Right atrium auricular region (tissue), 2 donors: ENCODE results near the gene LEMD2. TPM values are rescaled to one million over a fixed set of nuclear protein-coding genes. Genes with fewer than 3 reads are reported as not detected.

Source experiments
- DNase-seq: peaks from one replicate; pipeline ENCODE4 v3.0.0-alpha.2; 2019; ENCODE audit warnings: low spot score
- H3K27ac ChIP-seq, 2 donors: fragments of 200-600 bp; sonication (generic); 1 replicate in 1 of 2; 2 replicates in 1 of 2; pipeline ENCODE4 v1.5.1; 2016 to 2019
- H3K27me3 ChIP-seq, 2 donors: fragments of 200-600 bp; sonication (generic); one replicate each; pipeline versions ENCODE4 v1.5.1 to v1.6.0; 2017 to 2019
- H3K36me3 ChIP-seq: fragments of 200-600 bp; sonication (generic); one replicate; pipeline ENCODE4 v1.5.1; 2016
- H3K4me1 ChIP-seq, 2 donors: fragments of 200-600 bp; sonication (generic); one replicate each; pipeline versions ENCODE4 v1.5.1 to v1.6.0; 2017 to 2019
- H3K4me3 ChIP-seq, 2 donors: fragments of 200-600 bp; sonication (generic); 1 replicate in 1 of 2; 2 replicates in 1 of 2; pipeline ENCODE4 v1.5.1; 2017 to 2019; ENCODE audit warnings: mild to moderate bottlenecking in 1 of 2, moderate library complexity in 1 of 2
- H3K9me3 ChIP-seq, 2 donors: fragments of 200-600 bp; sonication (generic); one replicate each; pipeline ENCODE4 v1.5.1; 2019
- CTCF ChIP-seq, 2 donors: fragments of 200-600 bp; sonication (generic); IDR thresholded peaks; one replicate each; pipeline ENCODE4 v1.5.1; 2019; ENCODE audit warnings: antibody characterized with exemption in 2 of 2
- total RNA-seq, 2 donors: library from RNA; depleted of rRNA; stranded (reverse); fragments of >200 nt; gene quantifications; one replicate each; pipeline ENCODE4 v1.1.0, GENCODE V29; 2016

The LEMD2 gene
- total RNA-seq, 2 donors from 2014 or later, result 25.9 to 28.1 TPM

GRCh38 chr6:33807606-33808005 is 18.7 kb upstream of the LEMD2 start:
- TF ChIP-seq CTCF (IDR thresholded peaks at IDR 0.05), result no peak
- Histone ChIP-seq H3K4me1 (no peaks in the 10 kb centered on the region), H3K36me3 (no peaks in the 10 kb centered on the region), H3K27me3 (no peaks in the 10 kb centered on the region), H3K27ac (no peak overlapping the region), H3K4me3 (no peak overlapping the region), H3K9me3 (no peaks in the 10 kb centered on the region)
- no peak for DNase-seq

DNA sequence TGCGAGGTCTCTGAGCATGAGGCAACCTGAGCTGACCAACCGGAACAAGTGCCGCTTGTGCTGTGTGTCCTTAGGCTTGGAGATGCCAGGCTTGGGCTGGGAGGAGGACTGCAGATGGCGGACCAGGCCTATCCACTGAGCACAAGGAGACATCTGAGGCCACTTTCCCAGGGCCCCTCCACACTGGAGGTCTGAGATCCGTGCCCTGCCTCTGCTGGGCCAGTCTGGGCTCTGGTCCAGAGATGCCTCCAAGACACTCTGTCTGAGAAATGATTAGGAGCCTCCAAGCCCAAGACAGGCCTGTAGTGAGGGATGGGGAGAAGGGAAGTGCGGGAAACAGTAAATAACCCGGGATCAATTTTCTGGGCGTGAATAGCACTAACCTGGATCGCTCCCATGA is 17.9 kb upstream of the LEMD2 start:
- TF ChIP-seq CTCF (IDR thresholded peaks at IDR 0.05), result no peak
- Histone ChIP-seq H3K36me3 (no peaks in the 10 kb centered on the region), H3K4me1 (no peaks in the 10 kb centered on the region), H3K27ac (no peak overlapping the region), H3K27me3 (no peaks in the 10 kb centered on the region), H3K9me3 (no peaks in the 10 kb centered on the region), H3K4me3 (no peak overlapping the region)
- DNase-seq, result no peak

GRCh38 chr6:33803571-33804053 is 14.7 kb upstream of the LEMD2 start, which contains the start of gene MLN:
MLN (minus strand) TSS chr6:33804003; CDS start chr6:33801163, 2,840 bp downstream.
- Histone ChIP-seq H3K27ac (no peak within 1 kb of the TSS), H3K4me1 (no peaks in the 10 kb centered on the region), H3K36me3 (no peaks in the 10 kb centered on the region), H3K27me3 (no peaks in the 10 kb centered on the region), H3K9me3 (no peaks in the 10 kb centered on the region), H3K4me3 (no peak within 1 kb of the TSS)
- no peak for DNase-seq
- no peak for TF ChIP-seq CTCF (IDR thresholded peaks at IDR 0.05)

- H3K36me3 ChIP-seq, result no peaks in the 10 kb centered on the region
- H3K9me3 ChIP-seq, result no peaks in the 10 kb centered on the region
- DNase-seq, result no peak
- no peak overlapping the region for H3K4me3 ChIP-seq
- H3K4me1 ChIP-seq, result no peaks in the 10 kb centered on the region
- H3K27ac ChIP-seq, result no peak overlapping the region
- H3K27me3 ChIP-seq, result no peaks in the 10 kb centered on the region
- no peak for TF ChIP-seq CTCF (IDR thresholded peaks at IDR 0.05)
These were observed 13.4 kb upstream of the LEMD2 start for GRCh38 chr6:33802186-33802958.

GRCh38 chr6:33801611-33802010 is 12.7 kb upstream of the LEMD2 start:
- TF ChIP-seq CTCF (IDR thresholded peaks at IDR 0.05), result no peak
- H3K27me3 ChIP-seq, result no peaks in the 10 kb centered on the region
- H3K4me1 ChIP-seq, result no peaks in the 10 kb centered on the region
- no peak overlapping the region for H3K4me3 ChIP-seq
- no peak for DNase-seq
- no peak overlapping the region for H3K27ac ChIP-seq
- H3K9me3 ChIP-seq, result no peaks in the 10 kb centered on the region
- no peaks in the 10 kb centered on the region for H3K36me3 ChIP-seq
